Measurements from ENCODE around the gene SPATA9. TPM values are rescaled to one million over a fixed set of nuclear protein-coding genes. Genes with fewer than 3 reads are reported as not detected.

The SPATA9 gene
- total and polyA plus RNA-seq, 2 of the 8 experiments (the other 6 are each of a cell fraction or from before 2014, with no cell fraction given) = not detected

- Histone ChIP-seq H4K91ac (replicated peaks; ENCODE audit: insufficient read length, low read length) (no peak overlapping the region), H3K14ac (ENCODE audit: insufficient read length) (no peak overlapping the region), H3K23me2 (ENCODE audit: low read depth, low read length) (peaks cover 6% of the 10 kb centered on the region), H4K20me1 (replicated peaks in 1 of 2; ENCODE audit: control insufficient read depth in 1 of 2, insufficient read depth in 2 of 2, low read length in 2 of 2) (no peaks in the 10 kb centered on the region), H3K4me1 (replicated peaks in 1 of 4; ENCODE audit: control insufficient read depth in 3 of 4, insufficient read depth in 4 of 4, low read length in 3 of 4) (peaks cover 0 to 11% (median 8%) of the 10 kb centered on the region in 4 experiments; a peak in 5 of 7 replicates), H3K79me2 (ENCODE audit: control insufficient read depth in 1 of 2, insufficient read depth in 2 of 2, low read length in 2 of 2) (no peaks in the 10 kb centered on the region), H2AFZ (ENCODE audit: low read length) (no peak overlapping the region), H3K56ac (replicated peaks; ENCODE audit: insufficient read length, low read depth, low read length) (no peak overlapping the region), H4K5ac (ENCODE audit: insufficient read length, low read depth, low read length) (no peak overlapping the region), H2BK12ac (ENCODE audit: low read depth, low read length) (no peak overlapping the region), H2BK120ac (replicated peaks; ENCODE audit: low read depth, low read length) (no peak overlapping the region), H3K23ac (ENCODE audit: insufficient read length) (no peak overlapping the region), H4K8ac (ENCODE audit: extremely low read depth, insufficient read depth, low read length) (no peak overlapping the region), H3K18ac (ENCODE audit: extremely low read depth, low read length) (no peak overlapping the region), H2BK5ac (ENCODE audit: low read depth, low read length) (no peak overlapping the region), H2AK5ac (ENCODE audit: low read depth, low read length) (no peak overlapping the region), H2BK20ac (ENCODE audit: low read length) (no peak overlapping the region), H3K27me3 (replicated peaks in 1 of 4; ENCODE audit: control insufficient read depth in 3 of 4, extremely low read depth in 1 of 4, insufficient read depth in 3 of 4, low read length in 3 of 4) (peaks cover 1 to 21% (median 14%) of the 10 kb centered on the region in 4 experiments), H2BK15ac (ENCODE audit: low read length) (no peak overlapping the region), H3K9ac (replicated peaks in 1 of 4; ENCODE audit: extremely low read depth in 1 of 4, low read depth in 3 of 4, low read length in 3 of 4) (no peak overlapping the region), H3K4me2 (ENCODE audit: insufficient read depth in 1 of 2, low read depth in 2 of 2, low read length in 2 of 2) (no peak overlapping the region), H3K4ac (replicated peaks; ENCODE audit: insufficient read length, low read depth, low read length) (no peak overlapping the region), H3K27ac (ENCODE audit: low read depth, low read length) (no peak overlapping the region), H3K36me3 (ENCODE audit: control insufficient read depth in 2 of 4, insufficient read depth in 4 of 4, low read length in 3 of 4) (no peaks in the 10 kb centered on the region), H3K9me3 (ENCODE audit: insufficient read depth in 2 of 2, low read depth in 1 of 2, low read length in 1 of 2) (no peaks in the 10 kb centered on the region), H3K4me3 (ENCODE audit: extremely low read depth in 1 of 4, insufficient read depth in 2 of 4, low read depth in 3 of 4, low read length in 4 of 4) (no peak overlapping the region), H3K79me1 (ENCODE audit: low read depth, low read length) (no peaks in the 10 kb centered on the region)
- ChIA-PET CTCF (ENCODE audit: partially characterized antibody) (interaction anchor here (0.8 kb wide), 2 partner anchors 95 to 108 kb away, joined by 3 read pairs; partner anchors contain the start of gene GLRX), POLR2A (ENCODE audit: partially characterized antibody) (interaction anchor here (0.6 to 1.5 kb wide), 3 partner anchors 11 to 1081 kb away, joined by 3 read pairs; partner anchors contain the start of gene ERAP1)
- no peak for FAIRE-seq
- DNase-seq (ENCODE audit: low read depth in 1 of 2, low spot score in 2 of 2) = no peak
- no peak for TF ChIP-seq RNF2 (IDR thresholded peaks at IDR 0.05; ENCODE audit: borderline replicate concordance, low read depth, low read length, missing control alignments, poor library complexity, severe bottlenecking)
- no peak for TF ChIP-seq NRF1 (IDR thresholded peaks at IDR 0.05; ENCODE audit: low read depth, low read length)
- TF ChIP-seq YY1 (IDR thresholded peaks at IDR 0.05; ENCODE audit: low read depth, low read length) = no peak
- TF ChIP-seq SAP30 (IDR thresholded peaks at IDR 0.05; ENCODE audit: insufficient read depth, insufficient replicate concordance, low read length) = no peak
- no peak for TF ChIP-seq ATF3 (IDR thresholded peaks at IDR 0.05; ENCODE audit: insufficient read depth, low read depth, low read length)
- TF ChIP-seq SUZ12 (IDR thresholded peaks at IDR 0.05; ENCODE audit: low read length) = no peak
- no peak for TF ChIP-seq CTBP2 (IDR thresholded peaks at IDR 0.05; ENCODE audit: borderline replicate concordance, insufficient read depth, insufficient read length, low read length)
- no peak for TF ChIP-seq SP1 (IDR thresholded peaks at IDR 0.05; ENCODE audit: low read depth, low read length)
- no peak for TF ChIP-seq CHD2 (IDR thresholded peaks at IDR 0.05; ENCODE audit: low read length)
- WGBS, 2 experiments (ENCODE audit: extremely low coverage in 1 of 2, insufficient coverage in 1 of 2, insufficient read length in 1 of 2, insufficient replicate concordance in 2 of 2, low coverage in 1 of 2, low lambda C conversion rate in 2 of 2, missing lambda C conversion rate in 1 of 2) = 58% methylated on average over 5 of the region's 5 CpGs; no CpG with 5 or more reads in 1 of the 2 experiments
Observed at GRCh38 chr5:95726811-95727763, 44.3 kb upstream of the SPATA9 start.
